ENCODE results near the gene PEPD.

Gene PEPD

GRCh38 chr19:33471111-33471996 lies 50.2 kb downstream of the PEPD start:
- no peak for DNase-seq

GRCh38 chr19:33470686-33471085 lies 50.9 kb downstream of the PEPD start:
- DNase-seq, result no peak

GRCh38 chr19:33470040-33470330 lies 51.6 kb downstream of the PEPD start:
- DNase-seq, result no peak

GRCh38 chr19:33469171-33470039 lies 52.2 kb downstream of the PEPD start:
- DNase-seq, result no peak

GRCh38 chr19:33468361-33469170 lies 53.0 kb downstream of the PEPD start:
- DNase-seq, result no peak

GRCh38 chr19:33467851-33468250 lies 53.7 kb downstream of the PEPD start:
- no peak for DNase-seq

DNA sequence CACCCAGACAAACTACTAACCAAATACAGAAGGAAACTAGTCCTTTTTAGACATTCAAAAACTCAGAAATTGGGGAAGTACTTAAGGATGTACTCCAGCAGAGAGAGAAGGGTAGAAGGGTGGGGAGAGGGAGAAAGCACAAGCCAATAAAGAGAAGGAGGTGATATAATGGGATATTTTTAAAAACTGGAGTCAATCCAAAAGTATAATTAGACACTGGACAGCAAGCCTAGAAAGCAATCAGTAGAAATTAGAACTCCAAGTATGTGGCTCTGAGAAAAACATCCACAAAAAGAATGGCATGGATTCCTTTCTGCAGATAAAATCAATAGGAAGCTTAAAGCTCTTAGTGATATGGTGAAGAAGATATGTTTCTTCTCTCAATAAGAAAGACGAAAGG lies 55.8 kb downstream of the PEPD start:
- DNase-seq, result no peak

- no peak for DNase-seq
These were observed 56.2 kb downstream of the PEPD start for GRCh38 chr19:33465371-33465770.

- no peak for DNase-seq
These were observed 56.9 kb downstream of the PEPD start for GRCh38 chr19:33464733-33465115.

DNA sequence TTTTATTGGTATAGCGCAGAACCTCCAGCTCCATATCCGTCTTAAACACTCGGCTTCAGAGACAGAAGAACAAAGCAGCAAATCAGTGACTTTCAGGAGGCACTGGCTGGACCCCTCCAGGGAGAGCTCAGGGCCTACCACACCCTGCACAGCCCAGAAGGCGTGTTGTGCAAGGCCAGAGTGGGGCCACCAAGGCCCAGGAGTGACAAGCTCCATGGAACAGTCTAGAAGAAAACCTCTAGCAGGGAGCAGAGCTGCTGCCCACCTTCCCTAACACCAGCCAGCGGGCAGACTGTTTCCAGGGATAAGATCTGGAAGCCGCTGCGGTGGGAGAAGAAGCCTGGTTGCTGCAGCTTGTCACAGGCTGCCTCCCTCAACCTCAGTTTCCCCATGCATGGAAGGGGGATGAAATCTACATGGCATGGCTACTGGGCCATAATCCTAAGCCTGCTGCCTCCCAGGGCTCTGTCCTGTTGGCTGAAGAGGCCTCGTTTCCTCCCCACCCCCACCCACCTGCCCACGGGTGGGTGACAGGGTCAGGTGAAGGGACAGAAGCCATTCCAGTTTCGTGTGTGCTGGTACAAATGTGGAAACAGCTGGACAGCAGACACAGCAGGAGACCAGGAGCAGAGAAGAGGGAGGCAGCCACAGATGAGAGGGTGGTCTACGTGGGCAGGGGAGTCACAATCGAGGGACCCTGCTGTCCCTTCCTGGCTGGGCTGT lies 57.4 kb downstream of the PEPD start:
- DNase-seq, result no peak

- no peak for DNase-seq
These were observed 58.4 kb downstream of the PEPD start for GRCh38 chr19:33463199-33463598.

GRCh38 chr19:33462112-33462791 lies 59.3 kb downstream of the PEPD start:
- no peak for DNase-seq

DNA sequence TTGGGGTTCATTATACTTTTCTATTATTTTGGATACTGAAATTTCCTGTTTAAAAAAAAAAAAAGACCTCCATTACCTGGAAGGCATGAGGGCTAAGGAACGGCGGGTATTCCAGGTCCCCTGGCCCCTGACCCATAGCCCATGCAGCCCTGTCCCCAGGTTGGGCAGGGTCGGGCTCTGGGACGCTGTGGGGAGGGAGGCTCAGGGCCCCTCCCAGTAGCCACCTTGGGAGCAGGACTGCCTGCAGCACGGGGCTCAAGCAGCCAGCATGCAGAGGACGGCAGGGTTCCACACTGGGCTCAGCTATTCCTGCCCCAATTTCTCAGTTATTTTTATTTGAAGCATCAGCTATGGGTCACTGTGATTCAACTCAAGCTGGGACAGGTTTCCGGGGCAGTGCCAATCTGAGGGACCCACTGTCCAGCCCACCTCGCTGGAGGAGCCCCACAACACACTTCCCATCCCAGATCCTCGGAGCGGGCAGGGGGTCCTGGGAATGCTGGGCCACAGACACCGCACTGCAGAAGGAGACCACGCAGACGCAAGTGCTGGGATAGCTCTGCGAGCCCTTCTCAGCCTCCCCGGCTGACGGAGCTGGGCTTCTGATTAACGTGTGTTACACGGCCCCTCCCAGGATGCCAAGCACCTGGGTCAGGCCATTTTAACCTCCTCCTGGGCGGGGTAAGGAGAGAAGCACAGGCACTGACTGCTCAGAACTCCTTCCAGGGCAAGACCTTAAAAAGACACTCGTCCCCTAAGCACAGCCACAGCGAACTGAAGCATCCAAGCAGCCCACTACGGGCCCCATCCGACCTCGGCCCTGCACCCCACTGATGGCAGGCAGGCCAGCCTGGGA lies 60.1 kb downstream of the PEPD start:
- no peak for DNase-seq

DNA sequence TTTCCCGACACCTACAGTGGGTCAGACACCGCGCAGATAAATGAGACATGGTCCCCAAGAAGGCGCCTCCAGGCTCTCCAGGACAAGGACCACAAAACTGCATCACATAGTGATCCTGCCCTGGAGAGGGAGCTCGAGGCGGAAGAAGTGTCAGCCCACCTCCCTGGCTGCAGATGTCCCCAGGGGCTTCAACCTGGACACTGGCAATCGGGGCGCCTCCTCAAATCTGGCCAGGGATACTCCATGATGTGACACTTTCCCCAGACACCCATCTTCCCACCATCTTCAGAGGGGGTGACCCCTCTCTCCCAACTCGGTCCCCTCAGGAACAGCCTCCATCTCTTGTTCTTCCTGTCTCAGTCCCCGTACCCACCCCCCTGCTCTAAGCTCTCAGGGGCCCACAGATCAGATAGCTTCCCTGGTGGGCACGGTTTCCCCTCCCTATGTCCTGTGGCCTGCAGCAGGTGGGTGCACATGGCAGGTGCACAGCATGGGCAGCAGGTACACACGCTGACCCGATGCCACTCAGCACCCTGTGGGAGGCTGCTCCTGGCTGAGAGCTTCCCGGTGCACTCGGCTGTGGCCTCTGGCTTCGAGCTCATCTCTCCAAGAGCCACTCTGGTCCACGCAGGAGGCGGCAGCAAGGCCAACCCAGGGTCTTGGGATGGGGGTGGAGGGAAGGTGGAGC lies 61.2 kb downstream of the PEPD start:
- DNase-seq, result no peak

- no peak for DNase-seq
These were observed 62.1 kb downstream of the PEPD start for GRCh38 chr19:33459222-33460090.

GRCh38 chr19:33458807-33459206 lies 62.8 kb downstream of the PEPD start:
- no peak for DNase-seq

- DNase-seq, result no peak
These were observed 63.4 kb downstream of the PEPD start for GRCh38 chr19:33458171-33458633.

DNA sequence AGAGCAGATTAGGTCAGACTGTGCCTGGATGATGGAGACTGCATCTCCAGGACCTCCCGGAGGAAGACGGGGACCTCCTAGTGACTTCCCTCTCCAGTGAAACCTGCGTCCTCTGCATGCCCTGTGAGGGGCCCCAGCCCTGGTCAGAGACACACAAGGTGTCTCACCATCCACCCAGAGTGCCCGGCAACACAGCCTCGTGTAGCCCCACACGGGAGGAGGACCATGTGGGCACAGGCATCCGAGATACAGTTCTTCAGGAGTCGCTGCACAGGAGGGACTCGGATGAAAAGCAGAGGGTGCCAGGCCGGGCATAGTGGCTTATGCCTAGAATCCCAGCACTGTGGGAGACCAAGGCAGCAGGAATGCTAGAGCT lies 64.8 kb downstream of the PEPD start:
- no peak for DNase-seq
